OCI-LY1 (cell line): ENCODE data around the gene SLC29A3.

Source experiments
- EZH2 ChIP-seq: fragments of 200-600 bp; sonication (generic), shearing (Covaris generic); IDR thresholded peaks from 2 replicates; pipeline ENCODE4 v1.8.0; 2017; ENCODE audit warnings: borderline replicate concordance, mixed run types, mild to moderate bottlenecking, antibody characterized with exemption, low read length, moderate library complexity, mixed read lengths
- TF ChIP-seq, protein P1 (sequence below): fragments of 200-600 bp; sonication (generic), shearing (Covaris generic); IDR thresholded peaks from 2 replicates; pipeline ENCODE4 v1.5.1; 2017; ENCODE audit warnings: mild to moderate bottlenecking, antibody characterized with exemption, low read length, moderate library complexity, mixed read lengths

DNA sequence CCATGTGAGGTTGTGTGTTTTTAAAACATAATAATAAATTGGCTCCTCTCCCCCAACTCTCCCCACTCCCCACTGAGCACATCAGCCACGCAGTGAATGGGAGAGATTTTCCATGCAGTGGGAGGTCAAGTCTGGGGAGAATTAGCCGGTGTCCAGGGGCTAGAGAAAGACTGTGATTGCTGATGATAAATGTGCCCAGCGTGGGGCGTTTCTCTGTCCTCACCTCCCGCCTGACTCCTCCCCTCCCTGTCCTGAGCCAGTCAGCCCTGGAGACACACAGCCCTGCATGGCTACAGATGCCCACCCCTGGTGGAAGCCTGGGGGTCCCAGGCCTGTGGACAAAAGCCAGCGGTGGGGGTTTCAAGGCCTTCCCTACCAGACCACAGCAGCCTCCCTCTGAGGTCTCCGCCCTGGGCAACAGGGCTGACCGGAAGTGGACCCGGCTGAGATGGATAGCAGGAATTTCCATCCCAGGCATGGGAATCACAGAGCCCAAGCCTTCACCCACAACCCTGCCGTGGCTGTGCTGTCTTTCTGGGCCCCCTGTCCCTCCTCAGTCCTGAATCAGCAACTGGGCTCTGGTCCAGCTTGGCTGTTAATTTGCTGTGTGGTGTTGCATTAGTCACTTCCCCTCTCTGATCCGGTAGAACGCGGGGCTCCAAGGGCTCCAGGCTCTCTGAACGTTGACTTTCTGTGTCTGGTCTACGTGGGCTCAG lies 46.8 kb upstream of the SLC29A3 start:
- no peak for TF ChIP-seq EZH2
- TF ChIP-seq, protein P1, sequence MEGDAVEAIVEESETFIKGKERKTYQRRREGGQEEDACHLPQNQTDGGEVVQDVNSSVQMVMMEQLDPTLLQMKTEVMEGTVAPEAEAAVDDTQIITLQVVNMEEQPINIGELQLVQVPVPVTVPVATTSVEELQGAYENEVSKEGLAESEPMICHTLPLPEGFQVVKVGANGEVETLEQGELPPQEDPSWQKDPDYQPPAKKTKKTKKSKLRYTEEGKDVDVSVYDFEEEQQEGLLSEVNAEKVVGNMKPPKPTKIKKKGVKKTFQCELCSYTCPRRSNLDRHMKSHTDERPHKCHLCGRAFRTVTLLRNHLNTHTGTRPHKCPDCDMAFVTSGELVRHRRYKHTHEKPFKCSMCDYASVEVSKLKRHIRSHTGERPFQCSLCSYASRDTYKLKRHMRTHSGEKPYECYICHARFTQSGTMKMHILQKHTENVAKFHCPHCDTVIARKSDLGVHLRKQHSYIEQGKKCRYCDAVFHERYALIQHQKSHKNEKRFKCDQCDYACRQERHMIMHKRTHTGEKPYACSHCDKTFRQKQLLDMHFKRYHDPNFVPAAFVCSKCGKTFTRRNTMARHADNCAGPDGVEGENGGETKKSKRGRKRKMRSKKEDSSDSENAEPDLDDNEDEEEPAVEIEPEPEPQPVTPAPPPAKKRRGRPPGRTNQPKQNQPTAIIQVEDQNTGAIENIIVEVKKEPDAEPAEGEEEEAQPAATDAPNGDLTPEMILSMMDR: no peak
